Epithelial cell of esophagus (primary cell): ENCODE measurements around the gene NCOA7.

Experiments
- DNase-seq: peaks from one replicate; pipeline ENCODE4 v3.0.0; 2010; ENCODE audit warnings: low read depth
- H3K4me3 ChIP-seq: 2 replicates; pipeline ENCODE4 v1.5.1; 2011; ENCODE audit warnings: mild to moderate bottlenecking, low read length, control low read depth
- TF ChIP-seq, protein P1 (sequence below): IDR thresholded peaks from 2 replicates; pipeline ENCODE4 v1.5.1; 2011; ENCODE audit warnings: low read depth, mild to moderate bottlenecking, low read length, control low read depth, inconsistent platforms; ENCODE audit not compliant: insufficient read depth; ENCODE audit errors: missing control alignments

The NCOA7 gene

DNA sequence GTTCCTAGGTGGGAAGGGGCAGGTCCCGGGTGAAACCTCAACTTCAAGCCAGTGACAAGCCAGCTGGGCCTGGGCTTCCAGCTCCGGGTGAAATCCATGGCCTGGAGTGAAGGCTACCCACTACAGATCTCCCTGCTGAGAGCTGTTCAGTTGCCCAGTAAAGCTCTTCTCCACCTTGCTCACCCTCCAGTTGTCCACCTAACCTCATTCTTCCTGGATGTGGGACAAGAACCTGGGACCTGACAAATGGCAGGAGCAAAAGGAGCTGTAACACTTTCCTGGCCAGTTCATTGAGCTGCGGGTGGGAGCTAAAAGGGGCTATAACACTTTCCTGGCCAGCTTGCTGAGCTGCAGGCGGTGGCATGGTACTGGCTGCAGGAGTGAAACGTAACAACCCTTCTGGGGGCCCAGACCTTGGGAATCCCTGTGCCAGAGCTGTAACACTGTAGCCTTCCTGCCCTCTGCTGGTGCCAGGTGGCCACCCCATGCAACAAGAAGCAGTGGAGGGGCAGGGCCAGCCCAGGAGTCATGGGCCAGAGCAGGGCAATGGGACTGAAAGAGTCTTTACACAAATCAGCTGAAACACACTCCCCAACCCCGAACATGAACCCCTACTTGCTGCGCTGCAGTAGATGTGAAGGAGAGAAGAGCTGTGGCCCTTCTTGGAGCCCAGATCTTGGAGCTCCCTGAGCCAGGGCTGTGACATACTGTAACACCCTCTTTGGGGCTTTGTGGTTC lies 162.2 kb downstream of the NCOA7 start:
- peak; percentile 44 for DNase-seq
- H3K4me3 ChIP-seq: no peak overlapping the region
- TF ChIP-seq, protein P1, sequence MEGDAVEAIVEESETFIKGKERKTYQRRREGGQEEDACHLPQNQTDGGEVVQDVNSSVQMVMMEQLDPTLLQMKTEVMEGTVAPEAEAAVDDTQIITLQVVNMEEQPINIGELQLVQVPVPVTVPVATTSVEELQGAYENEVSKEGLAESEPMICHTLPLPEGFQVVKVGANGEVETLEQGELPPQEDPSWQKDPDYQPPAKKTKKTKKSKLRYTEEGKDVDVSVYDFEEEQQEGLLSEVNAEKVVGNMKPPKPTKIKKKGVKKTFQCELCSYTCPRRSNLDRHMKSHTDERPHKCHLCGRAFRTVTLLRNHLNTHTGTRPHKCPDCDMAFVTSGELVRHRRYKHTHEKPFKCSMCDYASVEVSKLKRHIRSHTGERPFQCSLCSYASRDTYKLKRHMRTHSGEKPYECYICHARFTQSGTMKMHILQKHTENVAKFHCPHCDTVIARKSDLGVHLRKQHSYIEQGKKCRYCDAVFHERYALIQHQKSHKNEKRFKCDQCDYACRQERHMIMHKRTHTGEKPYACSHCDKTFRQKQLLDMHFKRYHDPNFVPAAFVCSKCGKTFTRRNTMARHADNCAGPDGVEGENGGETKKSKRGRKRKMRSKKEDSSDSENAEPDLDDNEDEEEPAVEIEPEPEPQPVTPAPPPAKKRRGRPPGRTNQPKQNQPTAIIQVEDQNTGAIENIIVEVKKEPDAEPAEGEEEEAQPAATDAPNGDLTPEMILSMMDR: peak; percentile 45

- no peak overlapping the region for H3K4me3 ChIP-seq
- TF ChIP-seq, protein P1: peak; percentile 73
- peak; percentile 73 for DNase-seq
Measured at GRCh38 chr6:125953502-125953875, 162.7 kb downstream of the NCOA7 start.

- DNase-seq: no peak
- TF ChIP-seq, protein P1: no peak
- no peak overlapping the region for H3K4me3 ChIP-seq
Measured at GRCh38 chr6:125954735-125955339, 164.1 kb downstream of the NCOA7 start.

DNA sequence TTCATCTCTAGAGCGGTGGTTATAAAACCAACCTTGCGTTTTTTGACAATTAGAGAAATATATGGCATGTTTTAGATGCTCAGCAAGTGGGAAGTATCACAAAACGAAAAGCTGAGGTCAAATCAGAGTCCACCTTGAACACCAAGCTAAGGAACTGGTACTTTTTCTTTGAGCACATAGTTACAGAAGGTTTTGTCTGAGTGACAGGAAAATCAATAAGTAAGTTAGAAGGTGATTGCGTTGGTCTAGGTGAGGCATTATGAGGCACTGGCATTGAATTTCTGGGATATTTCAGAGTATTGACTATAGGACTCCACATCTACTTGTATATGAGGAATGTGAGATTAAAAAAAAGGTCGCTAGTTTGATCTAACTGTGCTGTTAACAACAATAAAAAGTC lies 165.2 kb downstream of the NCOA7 start:
- no peak for DNase-seq
- H3K4me3 ChIP-seq: peak overlapping the region; percentile 84
- TF ChIP-seq, protein P1: no peak

GRCh38 chr6:125956506-125957390 lies 166.0 kb downstream of the NCOA7 start, which contains the start of gene HINT3:
HINT3 (plus strand) TSS chr6:125956770; CDS start chr6:125956978, 208 bp downstream.
- H3K4me3 ChIP-seq: peak within 1 kb of the TSS; percentile 84
- peak; percentile 98 for DNase-seq
- TF ChIP-seq, protein P1: peak; percentile 91

GRCh38 chr6:125957391-125957693 lies 166.6 kb downstream of the NCOA7 start:
- TF ChIP-seq, protein P1: no peak
- H3K4me3 ChIP-seq: peak overlapping the region; percentile 84
- no peak for DNase-seq
